ENCODE results near the gene ADAMTS17.
A peak's percentile ranks its signal among the peaks of the same experiment; 100 is the strongest.

The ADAMTS17 gene

DNA sequence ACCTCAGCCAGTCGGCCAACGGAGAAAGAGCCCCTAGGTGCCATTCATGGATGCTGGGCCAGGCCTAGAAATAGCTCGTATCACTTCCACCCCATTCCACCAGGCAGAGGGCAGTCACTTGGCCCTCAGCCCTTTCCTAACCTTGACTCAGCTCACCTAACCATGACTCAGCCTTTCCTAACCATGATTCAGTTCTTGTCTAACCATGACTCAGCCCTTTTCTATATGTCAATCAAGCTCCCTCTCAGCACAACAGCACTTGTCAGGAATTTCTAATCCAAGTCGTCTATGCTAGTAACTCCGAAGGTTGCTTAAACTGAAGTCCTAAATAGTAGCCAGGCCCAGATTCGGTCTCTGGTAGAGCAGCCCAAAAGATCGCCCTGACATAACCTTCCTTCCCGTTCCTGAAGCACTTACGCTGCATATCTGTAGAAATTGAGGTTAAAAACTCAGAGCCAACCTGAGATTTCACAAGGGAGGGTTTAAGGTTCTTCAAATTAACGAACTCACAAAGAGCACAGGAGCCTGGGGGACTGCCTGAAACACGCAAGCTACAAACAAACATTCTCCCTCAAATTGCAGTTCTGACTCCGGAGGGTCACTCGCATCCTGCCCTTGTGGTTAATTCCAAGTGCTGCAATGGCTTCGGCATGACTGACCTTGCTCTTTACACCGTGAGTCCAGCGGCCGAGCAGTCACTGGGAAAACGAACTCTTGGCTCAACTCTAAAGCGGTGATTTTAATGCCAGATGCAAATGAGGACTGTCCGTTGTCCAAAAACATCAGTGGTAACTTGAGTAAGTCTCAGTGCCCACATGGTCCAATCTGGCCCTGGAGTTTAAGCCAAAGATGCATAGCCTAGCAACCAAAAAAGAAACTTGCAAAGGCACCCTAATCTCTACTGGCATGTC lies 99.9 kb downstream of the ADAMTS17 start:
- Histone ChIP-seq H3K36me3 (ENCODE audit: insufficient read depth, low read length) (no peaks in the 10 kb centered on the region), H3K9ac (ENCODE audit: low read depth, low read length) (no peak overlapping the region), H3K4me2 (ENCODE audit: low read length) (peak overlapping the region; percentile 46), H3K4me1 (ENCODE audit: control insufficient read depth, insufficient read depth, low read length) (peaks cover 4% of the 10 kb centered on the region), H3K27me3 (ENCODE audit: control insufficient read depth, insufficient read depth, low read length) (no peaks in the 10 kb centered on the region), H3K4me3 (ENCODE audit: low read length) (no peak overlapping the region), H3K9me3 (replicated peaks; ENCODE audit: low read length) (no peaks in the 10 kb centered on the region)

DNA sequence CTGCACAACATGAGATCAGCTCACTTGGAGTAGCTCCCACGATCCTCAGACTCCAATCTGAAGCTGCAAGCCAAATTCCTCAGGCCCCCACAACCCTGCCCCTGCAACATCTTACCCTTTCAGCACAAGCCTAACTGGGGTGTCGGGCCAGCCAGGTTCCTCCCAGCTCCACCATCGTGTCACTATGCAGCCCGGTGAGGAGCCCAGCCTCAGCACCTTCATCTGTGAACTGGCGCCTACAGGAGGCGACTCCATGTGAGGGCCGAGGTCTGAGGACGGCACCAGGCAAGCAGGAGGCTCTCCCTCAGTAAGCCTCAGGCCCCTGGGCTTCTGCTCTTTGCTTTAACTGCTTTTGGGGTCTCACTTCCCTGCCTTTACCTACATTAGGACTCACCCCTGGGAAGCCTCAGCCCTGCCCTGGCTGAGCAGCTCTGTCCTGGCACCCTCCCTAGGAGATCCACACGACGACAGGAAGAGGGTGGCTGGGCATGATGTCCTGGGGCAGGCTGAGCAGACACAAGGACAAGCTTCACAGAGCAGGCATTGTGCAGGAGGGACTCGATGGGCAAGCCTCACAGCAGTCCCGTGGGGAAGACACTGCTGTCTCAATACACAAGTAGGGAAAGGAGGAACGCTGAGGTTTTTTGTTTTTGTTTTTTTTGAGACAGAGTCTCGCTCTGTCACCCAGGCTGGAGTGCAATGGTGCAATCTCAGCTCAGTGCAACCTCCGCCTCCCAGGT lies 104.6 kb downstream of the ADAMTS17 start:
- H3K9ac ChIP-seq (ENCODE audit: low read depth, low read length): no peak overlapping the region
- H3K4me3 ChIP-seq (ENCODE audit: low read length): no peak overlapping the region
- no peaks in the 10 kb centered on the region for H3K9me3 ChIP-seq (replicated peaks; ENCODE audit: low read length)
- H3K27me3 ChIP-seq (ENCODE audit: control insufficient read depth, insufficient read depth, low read length): no peaks in the 10 kb centered on the region
- peaks cover 4% of the 10 kb centered on the region for H3K4me1 ChIP-seq (ENCODE audit: control insufficient read depth, insufficient read depth, low read length)
- H3K4me2 ChIP-seq (ENCODE audit: low read length): no peak overlapping the region
- H3K36me3 ChIP-seq (ENCODE audit: insufficient read depth, low read length): no peaks in the 10 kb centered on the region

DNA sequence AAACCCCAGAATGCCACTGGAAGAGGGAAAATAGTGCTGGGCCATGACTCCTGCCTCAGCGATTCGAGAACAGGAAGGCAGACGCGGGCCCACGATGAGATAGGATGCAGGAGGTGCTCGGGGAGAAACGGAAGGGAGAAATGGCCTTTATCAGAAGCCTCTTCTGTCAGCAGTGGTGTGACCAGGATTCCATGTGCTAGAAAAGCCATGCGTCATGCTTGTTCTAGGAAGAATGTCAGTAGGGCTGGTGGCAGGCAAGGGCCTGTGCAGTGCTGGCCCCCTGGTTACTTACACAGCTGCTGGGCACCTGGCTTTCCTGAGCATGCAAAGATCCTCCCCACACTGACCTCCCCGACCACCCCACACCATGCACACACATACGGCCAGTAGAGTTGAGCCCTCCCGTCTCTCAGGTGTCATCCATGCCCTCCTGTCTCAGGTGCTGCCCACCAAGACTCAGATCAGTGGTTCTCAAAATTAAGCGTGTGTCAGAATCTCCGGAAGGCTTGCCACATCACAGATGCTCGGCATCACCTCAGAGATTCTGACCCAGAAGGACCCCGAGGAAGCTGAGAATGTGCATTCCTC lies 106.7 kb downstream of the ADAMTS17 start:
- no peaks in the 10 kb centered on the region for H3K36me3 ChIP-seq (ENCODE audit: insufficient read depth, low read length)
- no peaks in the 10 kb centered on the region for H3K9me3 ChIP-seq (replicated peaks; ENCODE audit: low read length)
- H3K4me3 ChIP-seq (ENCODE audit: low read length): no peak overlapping the region
- no peak overlapping the region for H3K4me2 ChIP-seq (ENCODE audit: low read length)
- H3K4me1 ChIP-seq (ENCODE audit: control insufficient read depth, insufficient read depth, low read length): no peaks in the 10 kb centered on the region
- H3K27me3 ChIP-seq (ENCODE audit: control insufficient read depth, insufficient read depth, low read length): no peaks in the 10 kb centered on the region
- H3K9ac ChIP-seq (ENCODE audit: low read depth, low read length): no peak overlapping the region

DNA sequence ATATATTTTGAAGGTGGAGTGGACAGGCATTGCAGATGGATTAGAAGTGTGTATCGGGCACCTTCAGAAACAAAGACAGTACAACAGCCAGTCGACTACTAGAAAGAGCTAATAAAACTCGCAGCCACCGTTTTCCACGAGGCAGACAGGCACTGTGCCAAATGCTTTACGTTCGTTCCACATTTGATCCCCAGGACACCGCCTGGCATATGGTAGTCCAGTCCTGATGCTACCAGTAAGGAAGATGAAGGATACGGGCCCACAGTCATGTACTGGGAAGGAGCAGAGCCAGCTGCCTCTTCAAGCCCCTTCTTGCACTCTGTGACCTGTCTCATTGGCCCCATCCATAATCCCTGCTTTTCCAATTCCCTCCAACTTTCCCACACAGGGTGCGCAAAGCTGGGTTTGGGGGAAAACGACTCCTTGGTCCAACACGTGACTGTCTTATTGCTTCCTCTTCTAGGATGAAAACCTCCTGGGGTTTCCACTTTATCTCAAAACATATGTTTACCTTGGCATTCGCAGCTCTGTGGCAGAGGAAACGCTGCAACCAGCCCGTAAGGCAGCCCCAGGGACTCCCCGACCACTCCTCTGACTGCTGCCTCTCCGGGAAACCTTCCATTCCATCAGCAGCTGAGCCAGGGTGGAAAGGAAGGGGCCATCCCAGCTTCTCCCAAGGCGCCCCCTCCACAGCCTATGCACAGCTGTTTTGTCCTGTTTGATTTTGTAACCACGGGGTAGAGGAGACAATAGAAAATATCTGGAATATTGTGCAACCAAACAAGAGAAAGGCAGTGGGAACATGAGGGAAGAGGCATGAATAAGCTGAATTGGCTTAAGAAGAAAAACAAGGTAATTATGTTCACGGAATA lies 107.4 kb downstream of the ADAMTS17 start:
- H3K36me3 ChIP-seq (ENCODE audit: insufficient read depth, low read length): no peaks in the 10 kb centered on the region
- no peaks in the 10 kb centered on the region for H3K9me3 ChIP-seq (replicated peaks; ENCODE audit: low read length)
- no peaks in the 10 kb centered on the region for H3K4me1 ChIP-seq (ENCODE audit: control insufficient read depth, insufficient read depth, low read length)
- H3K4me2 ChIP-seq (ENCODE audit: low read length): no peak overlapping the region
- H3K27me3 ChIP-seq (ENCODE audit: control insufficient read depth, insufficient read depth, low read length): no peaks in the 10 kb centered on the region
- H3K9ac ChIP-seq (ENCODE audit: low read depth, low read length): no peak overlapping the region
- H3K4me3 ChIP-seq (ENCODE audit: low read length): no peak overlapping the region

DNA sequence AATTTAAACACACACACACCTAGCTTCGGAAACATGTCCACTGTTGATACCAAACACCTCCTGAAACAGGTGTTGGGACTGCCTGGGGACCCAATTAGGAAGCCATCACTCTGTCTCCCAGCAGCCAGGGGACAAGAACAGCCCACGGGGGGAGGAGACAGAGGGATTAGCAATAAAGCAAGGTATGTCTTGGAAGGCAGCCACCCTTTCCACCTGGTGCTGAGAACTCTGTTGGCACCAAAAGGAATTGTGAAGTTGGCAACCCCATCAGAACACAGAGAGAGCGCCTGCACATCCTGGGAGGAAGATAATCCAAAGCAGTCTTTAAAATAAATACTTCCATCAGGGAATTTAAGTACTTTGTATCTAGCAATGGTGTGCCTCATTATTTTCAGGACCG lies 111.0 kb downstream of the ADAMTS17 start:
- no peak overlapping the region for H3K4me2 ChIP-seq (ENCODE audit: low read length)
- H3K36me3 ChIP-seq (ENCODE audit: insufficient read depth, low read length): no peaks in the 10 kb centered on the region

DNA sequence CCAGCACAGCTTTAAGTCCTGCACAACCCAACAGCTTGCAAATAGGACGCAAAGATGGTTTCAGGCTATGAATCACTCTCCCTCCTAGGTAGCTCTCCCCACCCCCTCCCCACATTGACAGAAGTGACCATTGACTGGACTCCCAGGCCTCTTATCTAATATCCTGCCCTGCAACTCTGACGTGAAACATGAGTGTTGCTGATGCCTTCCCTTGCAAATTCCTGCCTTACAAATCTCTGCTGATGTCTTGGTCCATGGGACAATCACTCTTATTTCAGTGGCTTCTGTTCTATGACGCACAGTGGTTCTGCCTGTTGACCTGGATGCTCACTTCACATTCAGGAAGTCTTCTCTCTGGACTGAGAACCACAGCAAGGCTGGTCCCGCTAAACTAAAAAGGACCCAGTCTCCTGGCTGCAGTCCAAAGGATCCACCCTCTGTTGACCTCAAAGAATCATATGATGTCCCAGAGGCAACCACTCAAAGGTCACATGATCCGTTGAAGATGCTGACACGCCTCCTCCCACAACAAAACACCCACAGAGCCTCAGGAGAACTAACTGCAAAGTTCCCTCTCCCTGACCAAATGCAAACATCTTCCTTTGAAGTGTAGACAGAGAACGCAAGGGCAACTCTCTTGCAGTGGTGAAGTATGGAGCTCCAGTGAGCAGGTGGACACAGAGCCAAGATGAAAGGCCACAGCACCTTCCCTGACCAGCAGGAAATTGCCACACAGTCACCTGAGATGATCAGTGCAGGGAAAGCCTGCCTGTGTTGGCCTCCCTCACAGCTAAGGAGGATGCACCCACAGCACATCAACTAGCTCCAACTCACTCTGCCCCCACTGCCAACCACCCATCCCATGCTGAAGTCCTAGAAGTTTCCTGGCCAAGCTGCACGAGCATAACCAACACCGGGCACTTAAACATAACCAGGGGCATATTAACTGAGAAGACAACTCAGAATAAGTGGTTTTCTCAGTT lies 112.3 kb downstream of the ADAMTS17 start:
- Histone ChIP-seq H3K4me1 (ENCODE audit: control insufficient read depth, insufficient read depth, low read length) (no peaks in the 10 kb centered on the region), H3K4me2 (ENCODE audit: low read length) (no peak overlapping the region), H3K9ac (ENCODE audit: low read depth, low read length) (no peak overlapping the region), H3K36me3 (ENCODE audit: insufficient read depth, low read length) (no peaks in the 10 kb centered on the region), H3K9me3 (replicated peaks; ENCODE audit: low read length) (no peaks in the 10 kb centered on the region), H3K27me3 (ENCODE audit: control insufficient read depth, insufficient read depth, low read length) (no peaks in the 10 kb centered on the region), H3K4me3 (ENCODE audit: low read length) (no peak overlapping the region)

More for the DNA sequence above, 111.0 kb downstream of the ADAMTS17 start:
- no peaks in the 10 kb centered on the region for H3K27me3 ChIP-seq (ENCODE audit: control insufficient read depth, insufficient read depth, low read length)
- no peaks in the 10 kb centered on the region for H3K4me1 ChIP-seq (ENCODE audit: control insufficient read depth, insufficient read depth, low read length)
- H3K9ac ChIP-seq (ENCODE audit: low read depth, low read length): no peak overlapping the region
- no peak overlapping the region for H3K4me3 ChIP-seq (ENCODE audit: low read length)
- H3K9me3 ChIP-seq (replicated peaks; ENCODE audit: low read length): no peaks in the 10 kb centered on the region

DNA sequence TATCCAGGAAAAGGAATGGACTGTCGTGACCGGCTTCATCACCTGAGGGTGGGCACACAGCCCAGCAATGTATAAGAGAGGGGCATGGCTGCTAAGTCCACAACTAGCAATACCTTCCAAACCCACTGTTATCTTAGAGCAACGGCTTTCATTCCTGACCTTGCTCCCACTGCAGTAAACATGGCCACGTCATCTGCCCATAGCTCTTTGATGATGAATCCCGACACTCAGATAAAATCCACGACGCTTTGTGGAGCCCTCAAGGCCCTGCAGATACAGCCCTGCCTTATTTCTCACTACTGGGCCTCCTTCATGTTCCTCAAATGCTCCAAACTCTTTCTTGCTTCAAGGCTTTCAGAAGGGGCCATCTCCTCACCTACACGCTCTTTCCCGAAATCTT lies 114.0 kb downstream of the ADAMTS17 start:
- Histone ChIP-seq H3K27me3 (ENCODE audit: control insufficient read depth, insufficient read depth, low read length) (no peaks in the 10 kb centered on the region), H3K4me3 (ENCODE audit: low read length) (no peak overlapping the region), H3K4me2 (ENCODE audit: low read length) (no peak overlapping the region), H3K36me3 (ENCODE audit: insufficient read depth, low read length) (no peaks in the 10 kb centered on the region), H3K9ac (ENCODE audit: low read depth, low read length) (no peak overlapping the region), H3K4me1 (ENCODE audit: control insufficient read depth, insufficient read depth, low read length) (no peaks in the 10 kb centered on the region), H3K9me3 (replicated peaks; ENCODE audit: low read length) (no peaks in the 10 kb centered on the region)

DNA sequence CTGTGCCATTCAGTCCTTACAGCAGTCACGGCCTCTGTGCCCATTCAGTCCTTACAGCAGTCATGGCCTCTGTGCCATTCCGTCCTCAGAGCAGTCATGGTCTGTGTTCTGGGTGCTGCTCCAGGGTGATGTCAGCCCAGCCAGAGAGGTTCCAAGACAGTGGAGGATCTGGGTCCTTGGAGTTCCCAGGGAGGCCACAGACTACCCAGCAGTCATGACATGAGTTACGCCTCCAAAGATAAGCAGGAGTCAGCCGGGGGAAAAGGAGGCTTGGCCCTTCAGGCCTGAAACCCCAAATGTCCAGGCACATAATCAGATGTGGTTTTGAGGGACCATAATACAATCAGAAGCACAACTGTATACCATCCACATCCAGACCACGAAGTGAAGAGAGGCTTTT lies 115.7 kb downstream of the ADAMTS17 start:
- no peaks in the 10 kb centered on the region for H3K9me3 ChIP-seq (replicated peaks; ENCODE audit: low read length)
- H3K4me3 ChIP-seq (ENCODE audit: low read length): no peak overlapping the region
- H3K9ac ChIP-seq (ENCODE audit: low read depth, low read length): no peak overlapping the region
- no peaks in the 10 kb centered on the region for H3K4me1 ChIP-seq (ENCODE audit: control insufficient read depth, insufficient read depth, low read length)
- H3K36me3 ChIP-seq (ENCODE audit: insufficient read depth, low read length): no peaks in the 10 kb centered on the region
- no peaks in the 10 kb centered on the region for H3K27me3 ChIP-seq (ENCODE audit: control insufficient read depth, insufficient read depth, low read length)
- no peak overlapping the region for H3K4me2 ChIP-seq (ENCODE audit: low read length)

DNA sequence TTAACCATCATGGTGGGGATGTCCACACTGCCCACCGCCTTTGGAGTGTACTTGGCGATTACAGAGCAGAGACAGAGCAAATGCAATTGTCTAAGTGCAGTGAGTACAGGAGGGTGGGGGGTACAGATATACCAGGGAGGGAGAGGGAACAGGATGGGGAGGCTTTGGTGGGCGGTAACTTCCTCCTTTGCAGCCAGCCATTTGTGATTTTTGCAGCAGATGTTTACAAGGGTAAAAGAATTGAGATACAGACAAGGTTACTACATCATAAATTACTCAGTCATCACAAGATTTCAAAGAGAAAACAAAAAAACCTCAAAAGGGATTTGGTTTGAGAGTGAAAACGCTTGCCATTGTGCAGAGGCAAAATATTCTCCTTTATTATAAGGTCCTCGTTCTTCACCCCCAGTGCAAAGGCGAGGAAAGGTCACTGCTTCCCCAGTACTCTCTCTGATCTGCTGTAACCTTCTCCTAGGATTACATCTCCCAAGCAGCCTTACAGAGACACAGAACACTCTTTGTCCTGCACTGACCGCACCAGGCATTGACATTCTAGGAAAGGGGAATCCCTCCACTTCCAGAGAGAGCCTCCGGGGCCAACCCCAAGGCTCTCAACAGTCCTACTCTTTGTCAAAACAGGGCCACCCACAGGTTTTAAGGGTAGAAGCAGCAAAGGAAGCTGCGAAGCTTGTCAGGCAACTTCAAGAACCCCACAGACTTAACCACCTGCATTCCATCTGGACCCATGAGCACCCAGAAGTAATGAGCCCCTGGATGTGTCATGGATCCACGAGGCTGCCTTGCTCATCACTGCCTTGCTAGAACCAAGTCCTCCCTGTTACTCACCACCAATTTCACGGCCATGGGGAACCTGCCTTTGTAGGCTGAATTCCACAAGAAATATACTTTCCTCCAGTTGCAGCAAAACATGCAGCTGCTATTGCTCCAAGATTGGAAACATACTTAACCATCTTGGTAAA lies 117.3 kb downstream of the ADAMTS17 start:
- H3K4me1 ChIP-seq (ENCODE audit: control insufficient read depth, insufficient read depth, low read length): no peaks in the 10 kb centered on the region
- no peak overlapping the region for H3K4me3 ChIP-seq (ENCODE audit: low read length)
- no peak overlapping the region for H3K9ac ChIP-seq (ENCODE audit: low read depth, low read length)
- H3K4me2 ChIP-seq (ENCODE audit: low read length): no peak overlapping the region
- no peaks in the 10 kb centered on the region for H3K9me3 ChIP-seq (replicated peaks; ENCODE audit: low read length)
- no peaks in the 10 kb centered on the region for H3K36me3 ChIP-seq (ENCODE audit: insufficient read depth, low read length)
- no peaks in the 10 kb centered on the region for H3K27me3 ChIP-seq (ENCODE audit: control insufficient read depth, insufficient read depth, low read length)

Data from skeletal muscle satellite cell (primary cell).